KMS-11 (cell line): ENCODE measurements around the gene IRGC.
"Not testable (repeated sequence)": the region's sequence is repeated elsewhere in the genome, so short reads cannot be mapped to it uniquely, and the experiment has no call there.

Experiments used
- H2AFZ ChIP-seq: fragments of 200-600 bp; sonication (generic); 2 replicates; pipeline ENCODE4 v1.6.1; 2016; ENCODE audit warnings: antibody characterized with exemption, mixed run types, low read depth
- H3K27ac ChIP-seq: fragments of 200-600 bp; sonication (generic); 2 replicates; pipeline ENCODE4 v1.6.1; 2016; ENCODE audit warnings: mild to moderate bottlenecking, mixed run types
- H3K27me3 ChIP-seq: fragments of 200-600 bp; sonication (generic); 2 replicates; pipeline ENCODE4 v1.6.1; 2017; ENCODE audit warnings: mild to moderate bottlenecking, low read depth, mixed run types, moderate library complexity; ENCODE audit not compliant: insufficient read depth
- H3K36me3 ChIP-seq: fragments of 200-600 bp; sonication (generic); 2 replicates; pipeline ENCODE4 v1.6.1; 2017; ENCODE audit warnings: mild to moderate bottlenecking, mixed run types; ENCODE audit not compliant: insufficient read depth
- H3K4me1 ChIP-seq: fragments of 200-600 bp; sonication (generic); 2 replicates; pipeline ENCODE4 v1.6.1; 2016; ENCODE audit warnings: mild to moderate bottlenecking, low read depth, mixed run types; ENCODE audit not compliant: poor library complexity, severe bottlenecking
- H3K4me2 ChIP-seq: fragments of 200-600 bp; sonication (generic); 2 replicates; pipeline ENCODE4 v1.7.0; 2016; ENCODE audit warnings: mild to moderate bottlenecking, mixed run types
- H3K4me3 ChIP-seq: fragments of 200-600 bp; sonication (generic); IDR thresholded peaks from 2 replicates; pipeline ENCODE4 v1.6.1; 2017; ENCODE audit warnings: low read depth, low read length, mixed read lengths; ENCODE audit not compliant: insufficient read depth
- H3K79me2 ChIP-seq: fragments of 200-600 bp; sonication (generic); 2 replicates; pipeline ENCODE4 v1.6.1; 2016; ENCODE audit warnings: low read depth, mixed run types; ENCODE audit not compliant: insufficient read depth
- H3K9ac ChIP-seq: fragments of 200-600 bp; sonication (generic); 2 replicates; pipeline ENCODE4 v1.6.1; 2016; ENCODE audit warnings: mild to moderate bottlenecking, mixed run types
- H4K20me1 ChIP-seq: fragments of 200-600 bp; sonication (generic); 2 replicates; pipeline ENCODE4 v1.6.1; 2016; ENCODE audit warnings: mild to moderate bottlenecking, mixed run types; ENCODE audit not compliant: insufficient read depth
- TF ChIP-seq, protein P1 (sequence below): fragments of 200-600 bp; sonication (generic); conservative IDR thresholded peaks from 2 replicates; pipeline ENCODE4 v1.6.1; 2017; ENCODE audit warnings: low read depth, mild to moderate bottlenecking, antibody characterized with exemption, low read length, moderate library complexity, mixed read lengths

IRGC gene

DNA sequence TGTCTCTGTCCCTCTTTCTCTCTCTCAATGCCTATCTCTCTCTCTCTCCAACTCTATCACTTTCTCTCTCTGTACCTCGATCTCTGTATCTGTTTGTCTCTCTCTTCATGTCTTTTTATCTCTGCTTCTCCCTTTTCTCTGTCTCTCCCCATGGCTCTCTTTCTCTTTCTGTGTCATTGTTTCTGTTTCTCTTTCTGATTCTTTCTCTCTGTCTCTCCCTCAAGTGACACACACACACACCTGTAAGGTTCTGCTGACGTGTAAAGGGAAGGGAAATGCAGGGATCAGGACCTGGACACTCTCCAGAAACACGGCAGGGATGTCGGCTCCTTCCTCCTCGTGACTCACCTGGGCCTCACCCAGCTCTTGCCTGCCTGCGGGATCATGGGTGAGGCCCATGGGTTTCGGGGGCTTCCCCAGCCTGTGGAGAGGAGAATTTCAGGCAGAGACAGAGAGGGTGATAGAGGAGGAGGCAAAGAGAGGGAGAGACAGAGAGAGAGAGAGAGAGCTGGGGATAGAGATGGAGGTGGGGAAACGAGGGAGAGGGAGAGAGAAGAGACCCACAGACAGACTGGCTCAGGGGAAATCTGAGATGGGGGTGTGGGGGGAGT is 40.5 kb upstream of the IRGC start:
- Histone ChIP-seq H3K27me3 (no peaks in the 10 kb centered on the region), H3K4me2 (peak overlapping the region; percentile 47; the same call in 1 of the 2 replicates), H3K4me3 (no peak overlapping the region), H4K20me1 (no peaks in the 10 kb centered on the region), H3K36me3 (no peaks in the 10 kb centered on the region), H3K9ac (no peak overlapping the region), H3K79me2 (no peaks in the 10 kb centered on the region), H3K4me1 (peaks cover 5% of the 10 kb centered on the region), H2AFZ (peak overlapping the region; percentile 38), H3K27ac (no peak overlapping the region; the same call in 1 of the 2 replicates)
- TF ChIP-seq, protein P1, sequence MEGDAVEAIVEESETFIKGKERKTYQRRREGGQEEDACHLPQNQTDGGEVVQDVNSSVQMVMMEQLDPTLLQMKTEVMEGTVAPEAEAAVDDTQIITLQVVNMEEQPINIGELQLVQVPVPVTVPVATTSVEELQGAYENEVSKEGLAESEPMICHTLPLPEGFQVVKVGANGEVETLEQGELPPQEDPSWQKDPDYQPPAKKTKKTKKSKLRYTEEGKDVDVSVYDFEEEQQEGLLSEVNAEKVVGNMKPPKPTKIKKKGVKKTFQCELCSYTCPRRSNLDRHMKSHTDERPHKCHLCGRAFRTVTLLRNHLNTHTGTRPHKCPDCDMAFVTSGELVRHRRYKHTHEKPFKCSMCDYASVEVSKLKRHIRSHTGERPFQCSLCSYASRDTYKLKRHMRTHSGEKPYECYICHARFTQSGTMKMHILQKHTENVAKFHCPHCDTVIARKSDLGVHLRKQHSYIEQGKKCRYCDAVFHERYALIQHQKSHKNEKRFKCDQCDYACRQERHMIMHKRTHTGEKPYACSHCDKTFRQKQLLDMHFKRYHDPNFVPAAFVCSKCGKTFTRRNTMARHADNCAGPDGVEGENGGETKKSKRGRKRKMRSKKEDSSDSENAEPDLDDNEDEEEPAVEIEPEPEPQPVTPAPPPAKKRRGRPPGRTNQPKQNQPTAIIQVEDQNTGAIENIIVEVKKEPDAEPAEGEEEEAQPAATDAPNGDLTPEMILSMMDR: no peak

DNA sequence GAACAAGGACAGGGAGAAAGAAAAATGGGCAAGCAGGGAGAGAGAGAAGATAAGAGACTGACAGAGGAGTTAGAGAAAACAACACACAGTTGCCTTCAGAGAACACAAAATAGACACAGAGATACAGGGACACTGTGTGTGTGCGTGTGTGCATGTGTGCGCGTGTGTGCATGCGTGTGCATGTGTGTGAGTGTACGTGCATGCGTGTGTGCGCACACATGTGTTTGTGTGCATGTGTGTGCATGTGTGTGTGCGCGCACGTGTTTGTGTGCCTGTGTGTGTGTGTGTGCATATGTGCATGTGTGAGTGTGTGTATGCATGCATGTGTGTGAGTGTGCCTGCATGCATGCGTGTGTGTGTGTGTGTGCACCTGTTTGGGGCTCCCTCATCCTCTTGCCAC is 40.0 kb upstream of the IRGC start:
- Histone ChIP-seq H4K20me1 (no peaks in the 10 kb centered on the region), H2AFZ (peak overlapping the region; percentile 38; the same call in 1 of the 2 replicates), H3K9ac (no peak overlapping the region), H3K79me2 (no peaks in the 10 kb centered on the region), H3K27ac (no peak overlapping the region), H3K4me1 (peaks cover 5% of the 10 kb centered on the region), H3K4me2 (peak overlapping the region; percentile 47; the same call in 1 of the 2 replicates), H3K36me3 (no peaks in the 10 kb centered on the region), H3K27me3 (no peaks in the 10 kb centered on the region), H3K4me3 (no peak overlapping the region)
- TF ChIP-seq, protein P1: no peak

DNA sequence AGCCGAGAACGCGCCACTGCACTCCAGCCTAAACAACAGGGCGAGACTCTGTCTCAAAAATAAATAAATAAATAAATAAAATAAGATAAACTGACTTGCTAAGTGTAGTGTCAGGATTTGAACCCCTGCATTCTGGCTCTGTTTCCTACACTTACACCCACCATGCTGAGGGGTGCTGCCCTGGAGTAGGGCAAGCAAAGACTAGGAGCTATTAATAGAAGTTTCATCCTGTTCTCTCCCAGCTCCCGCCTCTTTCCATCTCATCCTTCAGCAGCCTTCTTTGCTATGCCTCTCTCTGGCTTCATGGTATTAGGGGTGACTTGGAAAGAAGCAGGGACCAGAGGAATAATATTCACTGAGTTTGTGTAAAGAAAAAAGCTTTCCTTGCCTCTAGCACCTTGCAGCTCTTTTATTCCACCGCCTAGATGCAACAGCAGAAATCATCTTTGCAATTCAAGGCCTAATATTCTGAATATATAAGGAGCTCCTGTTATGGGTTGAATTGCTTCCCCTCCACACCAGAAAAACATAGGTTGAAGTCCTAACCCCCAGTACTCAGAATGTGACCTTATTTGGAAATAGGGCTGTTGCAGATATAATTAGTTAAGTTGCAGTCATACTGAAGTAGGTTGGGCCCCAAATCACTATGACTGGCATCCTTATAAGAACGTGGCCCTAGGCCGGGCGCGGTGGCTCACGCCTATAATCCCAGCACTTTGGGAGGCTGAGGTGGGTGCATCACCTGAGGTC is 37.2 kb upstream of the IRGC start:
- Histone ChIP-seq H3K4me3 (no peak overlapping the region), H3K27me3 (no peaks in the 10 kb centered on the region), H3K36me3 (no peaks in the 10 kb centered on the region), H3K27ac (no peak overlapping the region), H3K9ac (no peak overlapping the region), H3K4me1 (peaks cover 5% of the 10 kb centered on the region), H4K20me1 (no peaks in the 10 kb centered on the region), H3K4me2 (no peak overlapping the region), H3K79me2 (no peaks in the 10 kb centered on the region), H2AFZ (no peak overlapping the region)
- TF ChIP-seq, protein P1: no peak

DNA sequence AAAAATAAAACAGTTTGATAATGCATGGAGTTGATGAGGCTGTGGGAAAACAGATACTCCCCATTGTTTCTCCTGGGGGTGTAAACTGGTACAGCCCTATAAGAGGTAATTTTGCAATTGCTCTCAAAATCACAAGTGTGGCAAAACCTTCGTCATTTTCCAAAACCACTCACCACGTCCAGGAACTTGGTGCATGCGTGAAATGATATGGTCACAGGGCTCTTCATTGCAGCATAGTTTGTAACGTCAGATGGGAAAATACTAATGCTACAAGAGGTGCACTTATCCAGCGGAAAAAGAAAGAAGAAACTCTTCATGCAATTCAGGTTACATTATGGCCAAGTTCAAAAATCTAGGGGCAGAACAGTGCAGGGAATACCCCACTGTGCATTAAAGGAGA is 34.1 kb upstream of the IRGC start:
- H3K9ac ChIP-seq: no peak overlapping the region
- H3K4me1 ChIP-seq: no peaks in the 10 kb centered on the region
- no peaks in the 10 kb centered on the region for H3K36me3 ChIP-seq
- H3K27ac ChIP-seq: no peak overlapping the region
- no peak overlapping the region for H3K4me3 ChIP-seq
- TF ChIP-seq, protein P1: no peak
- H3K79me2 ChIP-seq: no peaks in the 10 kb centered on the region
- H3K27me3 ChIP-seq: no peaks in the 10 kb centered on the region
- H4K20me1 ChIP-seq: no peaks in the 10 kb centered on the region
- no peak overlapping the region for H3K4me2 ChIP-seq
- H2AFZ ChIP-seq: no peak overlapping the region

DNA sequence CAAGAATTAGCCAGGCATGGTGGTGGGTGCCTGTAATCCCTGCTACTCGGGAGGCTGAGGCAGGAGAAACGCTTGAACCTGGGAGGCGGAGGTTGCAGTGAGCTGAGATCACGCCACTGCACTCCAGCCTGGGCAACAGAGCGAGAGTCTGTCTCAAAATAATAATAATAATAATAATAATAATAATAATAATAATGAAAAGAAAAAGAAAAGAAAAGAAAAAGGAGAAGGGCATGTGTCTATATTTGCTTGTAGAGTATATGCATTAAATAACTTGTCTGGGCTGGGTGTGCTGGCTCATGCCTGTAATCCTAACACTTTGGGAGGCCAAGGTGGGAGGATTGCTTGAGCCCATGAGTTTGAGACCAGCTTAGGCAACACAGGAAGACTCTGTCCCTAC is 33.6 kb upstream of the IRGC start:
- H3K4me2 ChIP-seq, H3K27me3 ChIP-seq, H3K27ac ChIP-seq, H3K9ac ChIP-seq, H3K4me1 ChIP-seq, H3K79me2 ChIP-seq, H3K36me3 ChIP-seq, H4K20me1 ChIP-seq, H3K4me3 ChIP-seq, H2AFZ ChIP-seq: not testable (repeated sequence)
